ENCODE measurements around the gene ENPEP. TPM values are rescaled to one million over a fixed set of nuclear protein-coding genes. Genes with fewer than 3 reads are reported as not detected.
A peak's percentile ranks its signal among the peaks of the same experiment; 100 is the strongest.

ENPEP gene
- total and polyA plus RNA-seq, 8 donors, result 7.3 to 44.7 (median 37.1) TPM

GRCh38 chr4:110480031-110480549 is 4.1 kb downstream of the ENPEP start:
- intact Hi-C loops (cut with DNase I), result no loop called here
- Histone ChIP-seq H3K9me3 (no peaks in the 10 kb centered on the region), H3K4me1 (no peaks in the 10 kb centered on the region), H3K27me3 (peaks cover 0 to 15% of the 10 kb centered on the region in 2 donors), H3K27ac (peak overlapping the region in 1 of 2 donors; percentile 69), H3K4me3 (no peak overlapping the region), H3K36me3 (no peaks in the 10 kb centered on the region)
- ATAC-seq, result peak; percentile 40
- TF ChIP-seq CTCF (IDR thresholded peaks at IDR 0.05), result no peak
- peak in 1 of 4 donors; percentile 36 for DNase-seq

- Histone ChIP-seq H3K27me3 (peaks cover 0 to 15% of the 10 kb centered on the region in 2 donors), H3K4me3 (no peak overlapping the region), H3K4me1 (no peaks in the 10 kb centered on the region), H3K27ac (peak overlapping the region in 1 of 2 donors; percentile 69), H3K9me3 (no peaks in the 10 kb centered on the region), H3K36me3 (no peaks in the 10 kb centered on the region)
- DNase-seq, result no peak
- intact Hi-C loops (cut with DNase I), result no loop called here
- TF ChIP-seq CTCF (IDR thresholded peaks at IDR 0.05), result no peak
- no peak for ATAC-seq
Measured at GRCh38 chr4:110480746-110481271, 4.9 kb downstream of the ENPEP start.

- ATAC-seq (no peak), DNase-seq (no peak)
- Histone ChIP-seq H3K4me1 (no peaks in the 10 kb centered on the region), H3K27ac (no peak overlapping the region), H3K36me3 (no peaks in the 10 kb centered on the region), H3K9me3 (no peaks in the 10 kb centered on the region), H3K4me3 (no peak overlapping the region), H3K27me3 (peaks cover 0 to 9% of the 10 kb centered on the region in 2 donors)
- intact Hi-C loops (cut with DNase I), result no loop called here
- TF ChIP-seq CTCF (IDR thresholded peaks at IDR 0.05), result no peak
Measured at GRCh38 chr4:110483516-110483915, 7.6 kb downstream of the ENPEP start.

- intact Hi-C loops (cut with DNase I), result no loop called here
- DNase-seq, result no peak
Measured at GRCh38 chr4:110484029-110484428, 8.1 kb downstream of the ENPEP start.

GRCh38 chr4:110484767-110485166 is 8.8 kb downstream of the ENPEP start:
- Histone ChIP-seq H3K27ac (no peak overlapping the region), H3K4me1 (no peaks in the 10 kb centered on the region), H3K27me3 (peaks cover 0 to 9% of the 10 kb centered on the region in 2 donors), H3K9me3 (no peaks in the 10 kb centered on the region), H3K36me3 (no peaks in the 10 kb centered on the region), H3K4me3 (no peak overlapping the region)
- no peak for TF ChIP-seq CTCF (IDR thresholded peaks at IDR 0.05)
- no peak for DNase-seq
- intact Hi-C loops (cut with DNase I), result no loop called here
- no peak for ATAC-seq

More at GRCh38 chr4:110484029-110484428, 8.1 kb downstream of the ENPEP start:
- no peaks in the 10 kb centered on the region for H3K9me3 ChIP-seq
- H3K4me3 ChIP-seq, result no peak overlapping the region
- H3K36me3 ChIP-seq, result no peaks in the 10 kb centered on the region
- H3K27me3 ChIP-seq, result peaks cover 0 to 9% of the 10 kb centered on the region in 2 donors
- H3K4me1 ChIP-seq, result no peaks in the 10 kb centered on the region
- no peak for TF ChIP-seq CTCF (IDR thresholded peaks at IDR 0.05)
- H3K27ac ChIP-seq, result no peak overlapping the region
- ATAC-seq, result no peak
